GM12801 (cell line): Measurements from ENCODE around the gene SNCA.

Experiments
- CTCF ChIP-seq: IDR thresholded peaks from one replicate; pipeline ENCODE4 v1.5.1; 2011; ENCODE audit warnings: control low read depth; ENCODE audit not compliant: insufficient read length; ENCODE audit errors: extremely low read depth

Gene SNCA

DNA sequence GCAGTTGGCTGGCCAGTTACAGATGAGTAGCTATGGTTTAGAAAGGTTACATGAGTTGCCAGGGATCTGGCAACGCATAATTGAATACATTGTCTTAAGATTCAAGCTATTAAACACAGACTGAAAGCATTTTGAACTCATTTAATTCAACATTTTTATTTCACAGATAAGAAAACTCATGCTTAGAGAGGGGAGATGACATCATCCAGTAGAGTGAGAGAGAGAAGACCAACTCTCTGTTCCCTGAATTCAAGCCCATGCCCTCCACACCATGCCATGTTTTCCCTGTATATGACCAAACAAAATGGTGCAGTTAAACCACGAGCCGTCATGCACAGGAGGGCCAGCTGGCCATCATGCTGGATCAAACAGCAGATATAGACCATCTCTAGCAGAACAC lies 22.6 kb downstream of the SNCA start:
- TF ChIP-seq CTCF, result no peak

- no peak for TF ChIP-seq CTCF
Observed at GRCh38 chr4:89813197-89813596, 23.8 kb downstream of the SNCA start.

DNA sequence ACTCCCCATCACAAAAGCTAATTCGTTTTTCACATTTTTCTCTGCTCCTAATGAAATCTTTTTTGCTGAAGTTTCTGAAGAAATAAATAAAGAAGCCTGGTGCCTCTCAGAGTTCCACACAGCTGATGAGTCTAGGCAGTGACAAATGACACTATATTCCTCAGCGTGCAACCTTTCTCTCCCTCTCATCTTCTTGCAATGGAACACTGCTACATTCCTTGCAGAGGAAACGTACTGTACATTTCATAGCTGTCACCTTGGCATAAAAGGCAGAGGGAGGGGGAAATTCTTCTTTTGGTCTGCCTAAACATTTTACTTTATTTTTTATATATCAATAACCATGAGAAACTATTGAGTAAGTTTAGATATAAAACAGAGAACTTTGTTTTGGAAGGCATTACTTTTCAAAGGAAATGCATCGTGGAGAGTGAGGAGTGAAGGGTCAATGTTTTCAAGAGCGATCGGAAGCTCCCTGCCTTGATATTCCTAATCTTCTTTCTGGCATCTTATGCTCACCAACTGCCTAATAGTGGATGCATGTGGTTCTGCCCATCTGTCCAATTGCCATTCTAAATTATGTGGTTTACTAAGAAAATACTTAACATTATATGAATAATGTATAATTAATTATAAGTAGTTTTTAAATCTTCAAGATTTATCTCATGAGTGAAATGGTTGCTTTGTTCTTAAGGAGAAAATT lies 29.4 kb downstream of the SNCA start:
- TF ChIP-seq CTCF, result no peak

GRCh38 chr4:89805297-89805696 lies 31.7 kb downstream of the SNCA start:
- no peak for TF ChIP-seq CTCF

DNA sequence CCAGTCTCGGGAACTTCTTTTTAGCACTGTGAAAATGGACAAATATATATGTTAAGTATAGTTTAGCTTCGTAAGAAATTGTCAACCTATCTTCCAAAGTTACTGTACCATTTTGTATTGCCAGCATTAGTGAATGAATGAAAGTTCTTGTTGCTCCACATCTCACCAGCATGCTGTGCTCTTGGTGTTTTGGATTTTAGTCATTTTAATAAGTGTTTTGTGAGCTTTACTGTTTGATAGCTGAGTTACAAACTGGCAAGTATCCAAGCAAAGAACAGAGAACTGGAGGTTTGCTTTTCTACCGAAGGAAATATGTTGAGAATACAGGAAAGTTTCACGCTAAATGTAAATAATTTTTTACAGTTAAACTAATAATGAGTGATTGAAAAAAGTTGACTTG lies 33.0 kb downstream of the SNCA start:
- TF ChIP-seq CTCF, result no peak

GRCh38 chr4:89803036-89803435 lies 33.9 kb downstream of the SNCA start:
- no peak for TF ChIP-seq CTCF

DNA sequence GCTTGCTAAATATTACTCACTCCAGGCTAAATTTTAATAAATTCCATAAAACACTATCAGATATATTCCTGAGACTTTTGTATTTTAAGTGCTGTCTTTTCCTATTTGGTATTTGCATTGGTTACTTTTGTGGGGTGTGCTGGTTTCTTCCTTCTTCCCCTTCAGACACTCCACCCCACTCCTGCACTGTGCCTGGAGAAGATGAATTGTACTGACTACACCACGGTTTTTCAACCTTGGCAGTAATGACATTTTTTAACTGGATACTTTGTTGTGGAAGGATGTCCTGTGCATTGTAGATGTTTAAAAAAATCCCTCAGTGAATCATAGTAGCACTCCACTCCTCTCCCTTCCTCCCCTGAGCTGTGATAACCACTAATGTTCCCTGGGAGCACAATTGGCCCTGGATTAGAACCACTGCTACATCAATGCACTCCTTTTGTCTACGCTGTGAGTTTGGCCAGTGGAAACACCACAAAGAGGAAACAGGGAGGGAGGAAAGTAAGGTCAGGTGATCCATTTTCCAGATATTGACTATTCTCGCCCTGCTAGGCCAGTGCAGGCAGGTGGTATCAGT lies 36.3 kb downstream of the SNCA start:
- no peak for TF ChIP-seq CTCF
